ENCODE results near the gene EFHB.
"Not testable (repeated sequence)": the region's sequence is repeated elsewhere in the genome, so short reads cannot be mapped to it uniquely, and the experiment has no call there.

Gene EFHB

GRCh38 chr3:19888428-19889152 lies 45.4 kb downstream of the EFHB start:
- peak overlapping the region; percentile 6 to 11 for H3K4me3 ChIP-seq (replicated peaks in 1 of 2; ENCODE audit: low read depth in 2 of 2, low read length in 2 of 2)
- no peak for DNase-seq (ENCODE audit: low read depth in 2 of 2)
- no peak for TF ChIP-seq CTCF (IDR thresholded peaks at IDR 0.05; ENCODE audit: low read depth, low read length)

- DNase-seq (ENCODE audit: low read depth in 2 of 2), result not testable (repeated sequence)
Measured at GRCh38 chr3:19887122-19887521, 46.9 kb downstream of the EFHB start.

GRCh38 chr3:19886404-19886803 lies 47.6 kb downstream of the EFHB start:
- H3K4me3 ChIP-seq (replicated peaks in 1 of 2; ENCODE audit: low read depth in 2 of 2, low read length in 2 of 2), result no peak overlapping the region
- peak in 1 of 2 donors; percentile 37 for DNase-seq (ENCODE audit: low read depth in 2 of 2)
- no peak for TF ChIP-seq CTCF (IDR thresholded peaks at IDR 0.05; ENCODE audit: low read depth, low read length)

More at GRCh38 chr3:19887122-19887521, 46.9 kb downstream of the EFHB start:
- not testable (repeated sequence) for H3K4me3 ChIP-seq (replicated peaks in 1 of 2; ENCODE audit: low read depth in 2 of 2, low read length in 2 of 2)

GRCh38 chr3:19885468-19885867 lies 48.5 kb downstream of the EFHB start:
- peak; percentile 53 for TF ChIP-seq CTCF (IDR thresholded peaks at IDR 0.05; ENCODE audit: low read depth, low read length)
- no peak overlapping the region for H3K4me3 ChIP-seq (replicated peaks in 1 of 2; ENCODE audit: low read depth in 2 of 2, low read length in 2 of 2)
- peak; percentile 61 to 67 for DNase-seq (ENCODE audit: low read depth in 2 of 2)

- no peak overlapping the region for H3K4me3 ChIP-seq (replicated peaks in 1 of 2; ENCODE audit: low read depth in 2 of 2, low read length in 2 of 2)
- TF ChIP-seq CTCF (IDR thresholded peaks at IDR 0.05; ENCODE audit: low read depth, low read length), result no peak
- DNase-seq (ENCODE audit: low read depth in 2 of 2), result no peak
Measured at GRCh38 chr3:19881852-19882251, 52.2 kb downstream of the EFHB start.

GRCh38 chr3:19881036-19881435 lies 53.0 kb downstream of the EFHB start:
- no peak for TF ChIP-seq CTCF (IDR thresholded peaks at IDR 0.05; ENCODE audit: low read depth, low read length)
- H3K4me3 ChIP-seq (replicated peaks in 1 of 2; ENCODE audit: low read depth in 2 of 2, low read length in 2 of 2), result no peak overlapping the region
- DNase-seq (ENCODE audit: low read depth in 2 of 2), result no peak

- H3K4me3 ChIP-seq (replicated peaks in 1 of 2; ENCODE audit: low read depth in 2 of 2, low read length in 2 of 2), result no peak overlapping the region
- DNase-seq (ENCODE audit: low read depth in 2 of 2), result no peak
- no peak for TF ChIP-seq CTCF (IDR thresholded peaks at IDR 0.05; ENCODE audit: low read depth, low read length)
Measured at GRCh38 chr3:19877656-19878055, 56.4 kb downstream of the EFHB start.
